Breast epithelium (tissue), 3 donors: ENCODE data around the gene HRK.

Source experiments
- CTCF ChIP-seq, 3 donors: fragments of 450-650 bp; IDR thresholded peaks; one replicate each; pipeline ENCODE4 v1.5.1; 2016 to 2017; ENCODE audit warnings: antibody characterized with exemption in 3 of 3, mild to moderate bottlenecking in 3 of 3, moderate library complexity in 3 of 3
- POLR2A ChIP-seq: fragments of 450-650 bp; IDR thresholded peaks from one replicate; pipeline ENCODE4 v1.6.1; 2016; ENCODE audit warnings: antibody characterized with exemption, mild to moderate bottlenecking, moderate library complexity
- POLR2AphosphoS5 ChIP-seq, 3 donors: sonication (generic); formaldehyde crosslinking; IDR thresholded peaks; one replicate each; pipeline ENCODE4 v1.6.1; 2017; ENCODE audit warnings: antibody characterized with exemption in 3 of 3

GRCh38 chr12:116818341-116818856 is 62.8 kb downstream of the HRK start:
- TF ChIP-seq CTCF (IDR thresholded peaks at IDR 0.05) (no peak), POLR2A (no peak), POLR2AphosphoS5 (IDR thresholded peaks at IDR 0.05) (no peak)
